Measurements from ENCODE around the gene GRM8. TPM values are rescaled to one million over a fixed set of nuclear protein-coding genes. Genes with fewer than 3 reads are reported as not detected.

Gene GRM8
- total RNA-seq, 1 donor from 2014 or later = 2.2 TPM

DNA sequence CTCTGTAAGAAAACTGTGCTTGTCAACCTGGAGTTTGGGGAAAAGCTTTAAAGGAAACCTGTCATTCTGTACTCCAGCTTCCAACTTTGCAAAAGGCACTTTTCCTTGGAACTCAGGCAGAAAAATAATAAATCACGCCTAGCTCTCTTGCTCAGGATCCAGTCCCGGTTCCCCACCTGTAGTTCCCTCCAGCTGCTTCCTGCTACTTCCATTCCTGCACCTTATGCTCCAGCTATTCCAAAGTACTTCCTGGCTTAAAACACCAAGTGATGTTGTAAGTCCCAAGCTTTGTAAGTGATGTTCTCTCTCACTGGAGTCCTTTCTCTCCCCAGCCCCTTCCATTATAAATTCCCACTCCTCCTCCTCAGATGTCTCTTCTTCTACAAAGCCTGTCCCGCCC lies 98.6 kb downstream of the GRM8 start:
- Histone ChIP-seq H3K27ac (ENCODE audit: low read depth, low read length) (no peak overlapping the region), H3K4me1 (ENCODE audit: insufficient read depth, low read length) (no peaks in the 10 kb centered on the region), H2AFZ (ENCODE audit: low read depth, low read length) (no peak overlapping the region), H3K4me3 (ENCODE audit: insufficient read depth, low read depth, low read length) (no peak overlapping the region), H3K9me3 (ENCODE audit: insufficient read depth, low read depth, low read length) (no peaks in the 10 kb centered on the region), H3K79me2 (ENCODE audit: insufficient read depth, low read length) (no peaks in the 10 kb centered on the region), H4K20me1 (ENCODE audit: insufficient read depth, low read length) (no peaks in the 10 kb centered on the region), H3K4me2 (ENCODE audit: low read length) (no peak overlapping the region), H3K9ac (ENCODE audit: low read length) (no peak overlapping the region), H3K27me3 (ENCODE audit: insufficient read depth, low read length) (no peaks in the 10 kb centered on the region), H3K36me3 (ENCODE audit: insufficient read depth, low read length) (no peaks in the 10 kb centered on the region)
- FAIRE-seq = no peak
- TF ChIP-seq CTCF (IDR thresholded peaks at IDR 0.05; ENCODE audit: insufficient read depth, low read depth, low read length) (no peak), EZH2 (IDR thresholded peaks at IDR 0.05; ENCODE audit: insufficient read depth, low read length) (no peak)
- no peak for DNase-seq (ENCODE audit: low read depth)
- H3K4me1 Mint-ChIP-seq (ENCODE audit: low read depth, unreplicated experiment) = no peaks in the 10 kb centered on the region
- no peaks in the 10 kb centered on the region for H3K9me3 Mint-ChIP-seq (ENCODE audit: unreplicated experiment)
- peaks cover 4% of the 10 kb centered on the region for H3K27me3 Mint-ChIP-seq (ENCODE audit: low read depth, unreplicated experiment)
- no peak overlapping the region for H3K27ac Mint-ChIP-seq (ENCODE audit: unreplicated experiment)
- H3K36me3 Mint-ChIP-seq (ENCODE audit: low read depth, unreplicated experiment) = no peaks in the 10 kb centered on the region
- H3K4me3 Mint-ChIP-seq (ENCODE audit: unreplicated experiment) = no peak overlapping the region

- TF ChIP-seq CTCF (IDR thresholded peaks at IDR 0.05; ENCODE audit: insufficient read depth, low read depth, low read length) (no peak), EZH2 (IDR thresholded peaks at IDR 0.05; ENCODE audit: insufficient read depth, low read length) (no peak)
- FAIRE-seq (no peak), DNase-seq (ENCODE audit: low read depth) (no peak)
- no peaks in the 10 kb centered on the region for H3K36me3 ChIP-seq (ENCODE audit: insufficient read depth, low read length)
- Mint-ChIP-seq H3K9me3 (ENCODE audit: unreplicated experiment) (no peaks in the 10 kb centered on the region), H3K4me1 (ENCODE audit: low read depth, unreplicated experiment) (no peaks in the 10 kb centered on the region), H3K27ac (ENCODE audit: unreplicated experiment) (no peak overlapping the region), H3K4me3 (ENCODE audit: unreplicated experiment) (no peak overlapping the region), H3K36me3 (ENCODE audit: low read depth, unreplicated experiment) (no peaks in the 10 kb centered on the region), H3K27me3 (ENCODE audit: low read depth, unreplicated experiment) (peaks cover 4% of the 10 kb centered on the region)
- no peak overlapping the region for H3K4me3 ChIP-seq (ENCODE audit: insufficient read depth, low read depth, low read length)
- H3K4me2 ChIP-seq (ENCODE audit: low read length) = no peak overlapping the region
- no peak overlapping the region for H3K9ac ChIP-seq (ENCODE audit: low read length)
- no peaks in the 10 kb centered on the region for H3K27me3 ChIP-seq (ENCODE audit: insufficient read depth, low read length)
- no peaks in the 10 kb centered on the region for H4K20me1 ChIP-seq (ENCODE audit: insufficient read depth, low read length)
- no peaks in the 10 kb centered on the region for H3K9me3 ChIP-seq (ENCODE audit: insufficient read depth, low read depth, low read length)
- no peaks in the 10 kb centered on the region for H3K79me2 ChIP-seq (ENCODE audit: insufficient read depth, low read length)
- H2AFZ ChIP-seq (ENCODE audit: low read depth, low read length) = no peak overlapping the region
- H3K27ac ChIP-seq (ENCODE audit: low read depth, low read length) = no peak overlapping the region
- no peaks in the 10 kb centered on the region for H3K4me1 ChIP-seq (ENCODE audit: insufficient read depth, low read length)
Measured at GRCh38 chr7:127153315-127153714, 99.4 kb downstream of the GRM8 start.

DNA sequence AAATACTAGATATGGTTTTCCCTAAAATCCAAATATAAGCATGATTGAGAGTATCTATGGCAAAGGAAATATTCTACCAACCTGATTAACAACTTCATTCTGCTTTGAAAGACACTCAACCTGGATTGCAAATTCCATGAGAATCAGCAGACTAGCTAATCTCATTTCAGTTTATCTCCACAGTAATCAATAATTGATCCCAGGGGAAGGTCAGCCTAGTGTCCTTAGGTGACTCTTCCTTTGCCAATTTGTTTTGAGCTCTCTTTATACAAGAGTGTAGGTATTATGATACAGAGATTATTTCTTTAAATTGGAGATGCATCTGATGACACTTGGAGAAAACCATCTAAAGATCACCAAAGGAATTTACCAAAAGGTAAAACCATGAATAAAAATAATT lies 100.3 kb downstream of the GRM8 start:
- FAIRE-seq (no peak), DNase-seq (ENCODE audit: low read depth) (no peak)
- no peaks in the 10 kb centered on the region for H3K9me3 ChIP-seq (ENCODE audit: insufficient read depth, low read depth, low read length)
- H3K27me3 ChIP-seq (ENCODE audit: insufficient read depth, low read length) = no peaks in the 10 kb centered on the region
- no peaks in the 10 kb centered on the region for H3K4me1 ChIP-seq (ENCODE audit: insufficient read depth, low read length)
- H3K36me3 Mint-ChIP-seq (ENCODE audit: low read depth, unreplicated experiment) = no peaks in the 10 kb centered on the region
- peaks cover 4% of the 10 kb centered on the region for H3K27me3 Mint-ChIP-seq (ENCODE audit: low read depth, unreplicated experiment)
- no peaks in the 10 kb centered on the region for H3K9me3 Mint-ChIP-seq (ENCODE audit: unreplicated experiment)
- TF ChIP-seq EZH2 (IDR thresholded peaks at IDR 0.05; ENCODE audit: insufficient read depth, low read length) (no peak), CTCF (IDR thresholded peaks at IDR 0.05; ENCODE audit: insufficient read depth, low read depth, low read length) (no peak)
- H3K4me3 Mint-ChIP-seq (ENCODE audit: unreplicated experiment) = no peak overlapping the region
- H3K79me2 ChIP-seq (ENCODE audit: insufficient read depth, low read length) = no peaks in the 10 kb centered on the region
- no peak overlapping the region for H3K4me2 ChIP-seq (ENCODE audit: low read length)
- H2AFZ ChIP-seq (ENCODE audit: low read depth, low read length) = no peak overlapping the region
- no peaks in the 10 kb centered on the region for H3K4me1 Mint-ChIP-seq (ENCODE audit: low read depth, unreplicated experiment)
- H3K4me3 ChIP-seq (ENCODE audit: insufficient read depth, low read depth, low read length) = no peak overlapping the region
- no peak overlapping the region for H3K9ac ChIP-seq (ENCODE audit: low read length)
- H3K36me3 ChIP-seq (ENCODE audit: insufficient read depth, low read length) = no peaks in the 10 kb centered on the region
- no peak overlapping the region for H3K27ac Mint-ChIP-seq (ENCODE audit: unreplicated experiment)
- no peaks in the 10 kb centered on the region for H4K20me1 ChIP-seq (ENCODE audit: insufficient read depth, low read length)
- H3K27ac ChIP-seq (ENCODE audit: low read depth, low read length) = no peak overlapping the region

Data from astrocyte (in vitro differentiated cells and primary cell).